NCI-H1417 (cell line): ENCODE results near the gene PCNX1.

Experiments used
- DNase-seq, 3 experiments: peaks; one replicate each; lab custom pipeline; 2025; lab: John Stamatoyannopoulos, UW

The PCNX1 gene

GRCh38 chr14:71076462-71077092 lies 169.3 kb downstream of the PCNX1 start:
- no peak for DNase-seq

DNA sequence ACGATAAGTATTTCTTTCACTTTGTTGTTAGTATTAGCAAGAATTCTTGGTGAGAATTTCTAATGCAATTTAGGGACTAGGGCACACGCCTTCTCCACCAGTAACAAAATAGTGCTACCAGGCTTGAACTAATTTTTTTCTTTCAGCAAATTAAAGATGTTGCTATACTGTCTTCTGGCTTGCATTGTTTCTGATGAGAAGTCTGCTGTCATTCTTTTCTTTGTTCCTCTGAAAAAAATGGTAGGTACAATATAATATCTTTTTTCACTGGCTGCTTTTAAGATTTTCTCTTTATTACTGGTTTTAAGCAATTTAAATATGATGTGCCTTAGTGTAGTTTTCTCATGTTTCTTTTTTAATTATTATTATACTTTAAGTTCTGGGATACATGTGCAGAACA lies 171.2 kb downstream of the PCNX1 start:
- no peak for DNase-seq

DNA sequence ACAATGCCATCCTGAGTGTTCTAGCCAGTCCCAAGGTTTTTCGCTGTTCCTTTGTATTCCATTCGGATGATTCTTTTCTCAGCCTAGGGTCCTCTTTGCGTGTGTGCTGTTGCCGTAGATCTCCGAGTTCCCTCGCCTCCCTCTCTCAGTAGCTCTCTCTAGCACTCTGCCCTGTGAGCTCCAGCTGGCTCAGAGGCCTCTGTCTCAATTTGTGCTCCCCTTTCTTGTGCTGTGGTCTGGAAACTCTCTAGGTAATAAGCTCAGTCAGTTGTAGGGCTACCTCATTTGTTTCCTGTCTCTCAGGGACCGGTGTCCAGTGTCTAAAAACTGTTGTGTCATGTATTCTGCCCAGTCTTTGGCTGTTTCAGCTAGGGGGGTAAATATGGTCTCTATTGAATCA lies 179.3 kb downstream of the PCNX1 start:
- no peak for DNase-seq

DNA sequence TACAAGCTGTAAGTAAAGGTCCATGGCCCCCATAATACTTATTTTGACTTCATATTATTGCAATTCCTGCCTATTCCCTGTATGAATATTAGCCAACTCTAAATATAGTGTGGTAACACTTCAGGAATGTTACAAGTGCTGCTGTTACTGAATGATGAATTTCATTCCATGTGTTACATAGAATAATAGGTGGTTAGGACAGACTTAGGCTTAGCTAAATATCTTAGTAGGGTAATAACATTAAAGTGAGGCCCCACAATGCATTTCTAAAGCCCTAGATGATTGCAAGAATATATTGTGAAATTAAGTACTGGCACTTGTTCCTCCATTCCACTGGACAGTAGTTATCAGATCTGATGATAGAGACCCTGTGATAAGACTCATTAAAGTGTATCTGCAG lies 182.7 kb downstream of the PCNX1 start:
- DNase-seq = no peak

- no peak for DNase-seq
Measured at GRCh38 chr14:71094722-71095121, 187.5 kb downstream of the PCNX1 start.

GRCh38 chr14:71096947-71097346 lies 189.7 kb downstream of the PCNX1 start:
- DNase-seq = no peak

- DNase-seq = peak; percentile 35 to 73 (median 71)
Measured at GRCh38 chr14:71103662-71104484, 196.6 kb downstream of the PCNX1 start.

DNA sequence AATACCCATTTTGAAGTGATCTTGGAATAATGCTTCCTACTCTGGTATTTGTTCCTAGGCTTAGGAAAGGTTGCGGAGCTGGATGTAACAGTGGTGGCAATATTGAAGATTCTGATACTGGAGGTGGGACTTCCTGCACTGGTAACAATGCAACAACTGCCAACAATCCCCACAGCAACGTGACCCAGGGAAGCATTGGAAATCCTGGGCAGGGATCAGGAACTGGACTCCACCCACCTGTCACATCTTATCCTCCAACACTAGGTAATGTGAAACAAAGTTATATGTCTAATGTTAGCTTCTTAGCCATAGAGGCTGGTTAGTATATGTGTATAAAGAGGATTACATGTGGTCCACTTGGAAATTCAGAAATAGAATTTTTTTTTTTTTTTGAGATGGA lies 197.9 kb downstream of the PCNX1 start:
- DNase-seq = no peak

DNA sequence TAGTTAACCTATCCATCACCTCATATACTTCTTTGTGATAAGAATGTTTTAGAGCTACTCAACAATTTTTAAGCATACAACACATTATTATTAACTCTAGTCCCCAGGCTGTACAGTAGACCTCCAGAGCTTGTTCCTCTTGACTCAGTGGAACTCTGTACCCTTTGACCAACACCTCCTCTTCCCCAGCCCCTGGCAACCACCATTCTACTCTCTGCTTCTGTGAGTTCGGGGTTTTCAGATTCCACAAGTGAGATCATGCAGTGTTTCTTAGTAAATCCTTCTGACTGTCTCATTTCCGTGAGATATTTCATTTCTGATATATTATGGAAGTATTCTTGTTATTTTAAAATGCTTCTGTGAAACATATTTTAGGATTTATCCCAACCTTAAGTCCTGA lies 200.7 kb downstream of the PCNX1 start:
- no peak for DNase-seq

DNA sequence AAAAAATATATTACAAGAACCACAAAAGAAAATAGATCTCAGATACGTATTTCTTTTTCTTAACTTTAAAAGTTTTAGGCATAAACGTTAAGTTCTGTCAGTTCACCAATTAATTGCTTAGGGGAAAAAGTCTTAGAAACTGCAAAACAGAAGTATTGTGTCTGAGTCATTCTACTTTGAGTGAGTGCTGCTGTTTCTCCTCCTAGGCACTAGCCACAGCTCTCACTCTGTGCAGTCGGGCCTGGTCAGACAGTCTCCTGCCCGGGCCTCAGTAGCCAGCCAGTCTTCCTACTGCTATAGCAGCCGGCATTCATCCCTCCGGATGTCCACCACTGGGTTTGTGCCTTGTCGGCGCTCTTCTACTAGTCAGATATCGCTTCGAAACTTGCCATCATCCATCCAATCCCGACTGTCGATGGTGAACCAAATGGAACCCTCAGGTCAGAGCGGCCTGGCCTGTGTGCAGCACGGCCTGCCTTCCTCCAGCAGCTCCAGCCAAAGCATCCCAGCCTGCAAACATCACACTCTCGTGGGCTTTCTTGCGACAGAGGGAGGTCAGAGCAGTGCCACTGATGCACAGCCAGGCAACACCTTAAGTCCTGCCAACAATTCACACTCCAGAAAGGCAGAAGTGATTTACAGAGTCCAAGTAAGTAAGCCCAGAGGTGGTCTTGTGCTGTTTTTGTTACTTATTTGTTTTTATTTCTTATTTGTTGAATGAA lies 201.3 kb downstream of the PCNX1 start:
- no peak for DNase-seq

- DNase-seq = no peak
Measured at GRCh38 chr14:71113376-71113775, 206.1 kb downstream of the PCNX1 start.

GRCh38 chr14:71114565-71114964 lies 207.3 kb downstream of the PCNX1 start:
- DNase-seq = no peak

DNA sequence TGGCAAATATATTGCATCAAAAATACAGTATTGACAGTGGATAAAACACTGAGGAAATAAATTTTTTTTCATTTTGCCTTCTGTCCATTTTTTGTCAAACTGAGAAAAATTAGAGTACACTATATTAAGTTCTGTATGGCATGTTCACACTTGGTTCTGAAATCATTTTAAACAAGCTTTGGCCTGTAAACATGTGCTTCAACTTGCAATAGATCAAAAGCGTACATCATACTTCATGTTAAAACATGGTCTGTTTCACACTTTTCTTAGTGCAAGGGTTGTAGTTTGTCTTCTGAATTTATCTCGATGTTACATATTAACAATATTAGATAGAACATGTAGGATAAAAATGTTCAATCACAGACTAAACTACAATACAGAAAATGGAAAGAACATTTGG lies 208.0 kb downstream of the PCNX1 start:
- DNase-seq = no peak

DNA sequence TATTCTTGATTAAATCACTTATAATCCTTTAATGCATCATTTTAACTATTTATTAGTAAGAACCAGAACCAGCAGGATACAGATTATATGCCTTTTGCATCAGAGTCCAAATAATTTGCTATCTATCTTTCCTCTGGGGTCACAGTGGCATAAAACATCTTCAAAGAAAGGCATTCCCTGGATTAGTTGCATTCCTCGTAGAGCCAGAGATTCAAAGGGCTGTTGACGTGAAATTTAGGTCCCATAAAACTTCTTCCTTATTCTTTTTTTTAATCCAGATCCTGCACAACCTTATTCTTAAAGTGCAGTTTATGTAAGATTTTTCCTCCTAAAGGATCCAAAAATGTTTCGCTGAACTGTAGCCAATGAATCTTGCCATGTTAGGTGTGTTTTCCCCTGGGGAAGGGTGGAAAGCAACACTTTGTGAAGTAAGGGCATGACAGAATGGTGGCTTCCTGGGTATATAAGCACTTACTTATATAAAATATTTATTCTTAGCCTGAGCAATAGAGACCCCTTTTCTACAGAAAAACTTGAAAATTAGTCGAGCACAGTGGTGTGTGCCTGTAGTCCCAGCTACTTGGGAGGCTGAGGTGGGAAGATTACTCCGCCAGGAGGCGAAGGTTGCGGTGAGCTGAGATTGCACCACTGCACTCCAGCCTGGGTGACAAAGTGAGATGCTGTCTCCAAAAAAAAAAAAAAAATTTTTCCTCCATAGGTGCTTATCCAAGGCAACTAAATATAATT lies 208.7 kb downstream of the PCNX1 start:
- DNase-seq = no peak

DNA sequence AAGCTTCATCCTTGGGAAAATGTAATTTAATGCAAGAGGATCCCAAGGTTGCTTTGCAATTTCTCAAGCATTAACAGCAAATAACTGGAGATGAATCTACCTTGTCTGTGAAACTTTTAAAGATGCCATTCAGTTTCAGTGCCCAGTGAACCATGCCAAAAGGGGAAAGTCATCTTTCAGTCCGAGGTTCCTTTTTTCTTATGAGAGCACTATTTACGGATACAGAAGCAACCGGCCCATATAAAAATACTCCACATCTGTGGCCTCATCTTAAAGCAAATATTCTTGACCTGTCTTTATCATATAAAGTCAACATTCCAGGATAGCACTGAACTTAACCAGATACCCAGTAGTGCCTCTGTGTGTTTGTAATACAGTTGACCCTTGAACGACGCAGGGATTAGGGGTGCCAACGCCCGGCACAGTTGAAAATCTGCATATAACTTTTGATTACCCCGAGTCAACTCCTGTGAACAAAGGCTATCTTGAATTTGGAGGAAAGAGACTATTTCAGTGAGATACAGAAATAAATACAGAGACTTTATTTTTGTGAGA lies 209.4 kb downstream of the PCNX1 start:
- no peak for DNase-seq

GRCh38 chr14:71117839-71118743 lies 210.8 kb downstream of the PCNX1 start:
- no peak for DNase-seq

DNA sequence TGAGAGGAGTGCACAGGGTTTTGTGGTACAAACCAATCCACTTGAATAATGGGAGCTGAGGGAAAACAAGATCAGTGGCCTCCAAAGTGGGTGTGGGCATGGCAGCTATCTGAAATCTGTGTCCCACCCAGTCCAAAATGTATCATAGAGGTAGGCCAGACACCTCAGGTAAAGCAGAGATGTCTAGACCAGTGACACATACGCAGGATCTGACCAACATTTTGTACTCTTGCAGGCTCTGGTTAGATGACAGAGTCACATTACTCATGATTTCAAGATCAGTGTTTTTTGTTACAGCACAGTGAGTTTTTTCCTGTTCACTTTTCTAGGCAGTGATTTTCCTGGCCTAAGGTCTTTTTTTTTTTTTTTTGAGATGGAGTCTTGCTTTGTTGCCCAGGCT lies 211.8 kb downstream of the PCNX1 start:
- DNase-seq = no peak

GRCh38 chr14:71119832-71120231 lies 212.6 kb downstream of the PCNX1 start:
- no peak for DNase-seq

DNA sequence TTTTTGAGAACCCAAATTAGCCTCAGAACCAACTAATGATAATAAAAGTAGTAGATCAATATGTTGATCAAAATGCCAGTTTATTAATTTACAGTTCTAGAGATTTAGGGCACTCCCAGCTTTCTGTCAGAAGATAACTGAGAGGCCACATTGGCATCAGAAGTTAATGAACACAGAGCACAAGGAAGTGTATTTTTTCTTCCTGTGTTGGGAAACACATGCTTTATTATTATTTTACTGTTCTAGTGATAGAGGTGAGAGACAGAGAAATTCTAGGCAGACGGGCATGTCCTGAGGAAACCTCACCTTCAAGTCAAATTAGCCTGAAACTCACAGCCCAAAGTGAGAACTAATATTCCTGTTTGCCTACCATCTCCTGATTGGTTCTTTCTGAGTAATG lies 213.7 kb downstream of the PCNX1 start:
- DNase-seq = no peak

DNA sequence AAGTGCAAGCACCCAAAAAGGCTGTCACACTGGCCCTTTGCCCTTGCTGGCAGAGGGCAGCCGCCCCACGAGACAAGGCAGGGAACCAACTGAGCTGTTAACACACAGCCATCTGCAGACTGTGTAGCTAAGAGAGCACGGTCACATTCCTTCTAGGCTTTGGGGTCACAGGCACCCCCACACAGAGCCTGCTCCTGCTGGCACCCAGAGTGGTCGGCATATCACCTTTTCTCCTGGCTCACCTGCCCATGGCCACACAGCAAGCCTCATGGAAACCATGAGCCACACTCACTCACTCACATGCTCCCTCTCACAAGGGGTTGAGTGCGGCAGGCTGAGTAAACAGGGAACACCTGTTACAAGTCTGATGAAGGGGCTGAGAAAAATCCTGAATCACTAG lies 214.5 kb downstream of the PCNX1 start:
- no peak for DNase-seq
